CD4-positive, alpha-beta T cell (primary cell): ENCODE measurements around the gene RIPOR2. TPM values are rescaled to one million over a fixed set of nuclear protein-coding genes. Genes with fewer than 3 reads are reported as not detected.

Experiments
- ATAC-seq: fragments of 200-7000 bp; cut with Tn5 transposase; one replicate; pipeline ENCODE4 v1.10.0; 2022; ENCODE audit warnings: mild to moderate bottlenecking; ENCODE audit not compliant: poor library complexity
- CTCF ChIA-PET: fragments of 350-600 bp; sonication (Branson Sonifier 250); formaldehyde crosslinking; loops from one replicate; lab custom pipeline; 2021; ENCODE audit warnings: antibody characterized with exemption, inconsistent platforms; lab: Charles Lee
- POLR2A ChIA-PET: fragments of 350-600 bp; sonication (Branson Sonifier 250); formaldehyde crosslinking; loops from one replicate; lab custom pipeline; 2021; ENCODE audit warnings: antibody characterized with exemption, inconsistent platforms; lab: Charles Lee
- DNase-seq, 14 experiments: peaks; one replicate each; pipeline ENCODE4 v3.0.0-alpha.2; 2013 to 2020; ENCODE audit warnings: mixed read lengths in 2 of 14
- H3K27ac ChIP-seq, 2 donors: one replicate each; pipeline versions ENCODE4 v1.5.1 to v1.7.0; 2013; ENCODE audit warnings: low read length in 2 of 2, low read depth in 1 of 2, mild to moderate bottlenecking in 1 of 2
- H3K27me3 ChIP-seq, 2 experiments: 1 replicate in 1 of 2; 2 replicates in 1 of 2; pipeline versions ENCODE4 v1.6.1 to v1.7.0; 2013; ENCODE audit warnings: low read length in 2 of 2, control low read depth in 1 of 2, mild to moderate bottlenecking in 1 of 2, moderate library complexity in 1 of 2; ENCODE audit not compliant: insufficient read depth in 2 of 2, control insufficient read depth in 1 of 2
- H3K36me3 ChIP-seq: one replicate; pipeline ENCODE4 v1.6.1; 2013; ENCODE audit warnings: low read length, control low read depth; ENCODE audit not compliant: insufficient read depth
- H3K4me1 ChIP-seq: one replicate; pipeline ENCODE4 v1.6.1; 2013; ENCODE audit warnings: low read length, control low read depth; ENCODE audit not compliant: insufficient read depth
- H3K4me3 ChIP-seq: one replicate; pipeline ENCODE4 v1.5.1; 2013; ENCODE audit warnings: mild to moderate bottlenecking, low read length, moderate library complexity
- H3K9me3 ChIP-seq, 2 experiments: 1 replicate in 1 of 2; 2 replicates in 1 of 2; pipeline versions ENCODE4 v1.6.1 to v1.7.0; 2013; ENCODE audit warnings: low read length in 2 of 2, mild to moderate bottlenecking in 2 of 2, control low read depth in 1 of 2, moderate library complexity in 1 of 2; ENCODE audit not compliant: control insufficient read depth in 1 of 2, insufficient read depth in 1 of 2
- H3K27ac Mint-ChIP-seq: one replicate; pipeline ENCODE4 v1.8.0; 2020; ENCODE audit warnings: mixed read lengths
- H3K27me3 Mint-ChIP-seq: one replicate; pipeline ENCODE4 v1.8.0; 2021; ENCODE audit warnings: mixed read lengths
- H3K36me3 Mint-ChIP-seq: one replicate; pipeline ENCODE4 v1.8.0; 2021; ENCODE audit warnings: low read depth, mixed read lengths
- H3K4me1 Mint-ChIP-seq: one replicate; pipeline ENCODE4 v1.8.0; 2021; ENCODE audit warnings: low read depth, mixed read lengths
- H3K4me3 Mint-ChIP-seq: one replicate; pipeline ENCODE4 v1.8.0; 2020; ENCODE audit warnings: mild to moderate bottlenecking, mixed read lengths
- H3K9me3 Mint-ChIP-seq: one replicate; pipeline ENCODE4 v1.8.0; 2020; ENCODE audit warnings: mixed read lengths
- CTCF ChIP-seq: fragments of 200-600 bp; IDR thresholded peaks from one replicate; pipeline ENCODE4 v1.8.0; 2022; ENCODE audit warnings: antibody characterized with exemption, mild to moderate bottlenecking
- intact Hi-C, 2 experiments: fragments of 100-400 bp; cut with DNase I in 1 of 2; cut with micrococcal nuclease in 1 of 2; formaldehyde crosslinking; loops; one replicate each; pipeline versions ENCODE4 v1.15.1 to v1.9.0; 2023 to 2025; cut with DNase I, micrococcal nuclease
- total RNA-seq, 174 experiments: library from RNA in 2 of 174; stranded (reverse) in 2 of 174; gene quantifications; one replicate each; pipeline ENCODE4 v1.2.3 and lab custom pipeline; 2021 to 2026

Gene RIPOR2
- total RNA-seq, 2 experiments from 2014 or later: 123 to 129 TPM

GRCh38 chr6:24854077-24854666, 81.6 kb downstream of the RIPOR2 start:
- Histone ChIP-seq H3K4me3 (no peak overlapping the region), H3K36me3 (peaks cover 98% of the 10 kb centered on the region), H3K27ac (peak overlapping the region in 1 of 2 donors; percentile 11), H3K9me3 (no peaks in the 10 kb centered on the region), H3K27me3 (no peaks in the 10 kb centered on the region), H3K4me1 (peaks cover 42% of the 10 kb centered on the region)
- ChIA-PET POLR2A (no interaction called here), CTCF (interaction anchor here (0.7 to 1.9 kb wide), 3 partner anchors 142 to 164 kb away, joined by 3 to 8 read pairs (median 3); no protein-coding TSS in a partner anchor)
- intact Hi-C loops: no loop called here
- no peak overlapping the region for H3K4me3 Mint-ChIP-seq
- H3K4me1 Mint-ChIP-seq: peaks cover 61% of the 10 kb centered on the region
- TF ChIP-seq CTCF: no peak
- no peak for ATAC-seq
- peaks cover 97% of the 10 kb centered on the region for H3K36me3 Mint-ChIP-seq
- no peaks in the 10 kb centered on the region for H3K9me3 Mint-ChIP-seq
- H3K27me3 Mint-ChIP-seq: no peaks in the 10 kb centered on the region
- peak overlapping the region; percentile 80 for H3K27ac Mint-ChIP-seq
- no peak for DNase-seq

GRCh38 chr6:24851086-24851485, 84.7 kb downstream of the RIPOR2 start:
- Histone ChIP-seq H3K36me3 (peaks cover 97% of the 10 kb centered on the region), H3K4me1 (peaks cover 19% of the 10 kb centered on the region), H3K9me3 (no peaks in the 10 kb centered on the region), H3K27me3 (no peaks in the 10 kb centered on the region), H3K4me3 (no peak overlapping the region), H3K27ac (peak overlapping the region; percentile 35 to 52)
- ATAC-seq: no peak
- Mint-ChIP-seq H3K27me3 (no peaks in the 10 kb centered on the region), H3K9me3 (no peaks in the 10 kb centered on the region), H3K27ac (peak overlapping the region; percentile 87), H3K4me1 (peaks cover 47% of the 10 kb centered on the region), H3K36me3 (peaks cover 97% of the 10 kb centered on the region), H3K4me3 (no peak overlapping the region)
- intact Hi-C loops: no loop called here
- ChIA-PET CTCF (interaction anchor here (1.0 to 1.8 kb wide), 2 partner anchors 139 to 141 kb away, joined by 3 to 6 read pairs; no protein-coding TSS in a partner anchor), POLR2A (interaction anchor here (0.6 to 1.1 kb wide), 2 partner anchors 8 to 68 kb away, joined by 3 to 6 read pairs; no protein-coding TSS in a partner anchor)
- TF ChIP-seq CTCF: no peak
- DNase-seq: no peak

- Histone ChIP-seq H3K4me3 (no peak overlapping the region), H3K4me1 (peaks cover 23% of the 10 kb centered on the region), H3K36me3 (peaks cover 98% of the 10 kb centered on the region), H3K27ac (no peak overlapping the region), H3K27me3 (no peaks in the 10 kb centered on the region), H3K9me3 (no peaks in the 10 kb centered on the region)
- ChIA-PET CTCF (no interaction called here), POLR2A (interaction anchor here (0.7 to 1.3 kb wide), 3 partner anchors 50 to 184 kb away, joined by 3 read pairs; no protein-coding TSS in a partner anchor)
- Mint-ChIP-seq H3K27ac (peak overlapping the region; percentile 87), H3K27me3 (no peaks in the 10 kb centered on the region), H3K9me3 (no peaks in the 10 kb centered on the region), H3K4me1 (peaks cover 52% of the 10 kb centered on the region), H3K36me3 (peaks cover 97% of the 10 kb centered on the region), H3K4me3 (no peak overlapping the region)
- intact Hi-C loops: loop anchor here in 1 of 2 experiments (2.0 kb wide), 1 partner anchor 145 kb away; no protein-coding TSS in a partner anchor
- TF ChIP-seq CTCF: no peak
- ATAC-seq (no peak), DNase-seq (no peak)
Measured at GRCh38 chr6:24849713-24850112, 86.0 kb downstream of the RIPOR2 start.
